GM18505 (cell line): Measurements from ENCODE around the gene RBM5.
A peak's percentile ranks its signal among the peaks of the same experiment; 100 is the strongest.

Experiments
- ATAC-seq: cut with Tn5 transposase; IDR thresholded peaks from one replicate; pipeline ENCODE4 v1.9.1; 2021; ENCODE audit not compliant: unreplicated experiment
- POLR2A ChIP-seq: IDR thresholded peaks from 4 replicates; pipeline ENCODE4 v1.6.1; 2011; ENCODE audit warnings: borderline replicate concordance; ENCODE audit not compliant: insufficient read depth, insufficient read length; ENCODE audit errors: extremely low read depth

The RBM5 gene

DNA sequence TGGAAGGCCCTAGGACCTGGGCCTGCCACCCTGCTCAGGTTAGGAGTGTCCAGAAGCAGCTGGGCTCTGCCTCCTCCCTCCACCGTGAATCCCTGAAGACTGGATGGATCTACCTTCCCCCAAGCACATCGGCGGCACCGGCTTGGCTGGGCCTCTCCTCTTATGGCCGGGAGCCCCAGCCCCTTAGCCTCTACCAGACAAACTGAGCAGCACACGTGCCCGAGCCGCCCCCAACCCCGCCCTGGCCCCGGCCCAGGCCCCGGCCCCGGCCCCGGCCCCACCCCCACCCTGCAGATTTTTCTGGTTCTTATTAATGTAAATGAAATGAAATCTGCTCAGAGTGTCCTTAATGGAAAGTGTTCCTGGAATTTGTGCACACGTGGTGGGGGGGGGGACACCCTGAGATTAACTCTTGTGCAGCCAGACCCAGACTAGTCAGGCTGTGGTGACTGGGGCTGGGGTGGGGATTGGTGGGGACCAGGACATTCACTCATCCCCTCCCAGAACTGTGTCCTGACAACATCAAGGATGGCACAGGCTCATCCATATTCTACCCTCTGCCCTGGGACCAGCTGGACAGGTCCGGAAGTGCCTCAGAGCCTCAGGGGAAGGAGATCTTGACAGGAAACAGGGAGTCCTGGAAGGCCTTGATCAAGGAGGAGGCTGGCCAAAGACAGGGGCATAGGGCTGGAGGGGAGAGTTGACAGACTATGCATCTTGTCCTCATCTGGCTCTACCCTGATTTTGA is 35.5 kb downstream of the RBM5 start:
- no peak for ATAC-seq

DNA sequence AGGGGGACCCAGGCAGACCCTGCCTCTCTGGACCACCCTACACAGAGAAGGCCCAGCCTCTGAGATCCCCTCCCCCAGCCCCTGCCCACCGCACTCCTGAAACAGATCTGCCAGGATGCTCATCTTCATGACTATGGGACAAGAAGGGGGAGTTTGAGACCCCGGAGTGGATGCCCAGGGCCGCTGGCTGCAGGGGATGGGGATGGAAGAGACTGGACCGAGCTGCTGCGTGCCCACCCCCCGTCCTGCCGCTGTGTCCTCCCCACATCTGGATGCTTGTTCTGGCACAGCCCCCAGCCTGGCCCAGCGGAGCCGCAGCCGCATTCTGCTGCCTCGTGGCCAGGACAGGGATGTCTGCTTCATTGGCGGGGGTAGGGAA is 36.1 kb downstream of the RBM5 start:
- ATAC-seq: no peak
- peak; percentile 10 for TF ChIP-seq POLR2A

More for the DNA sequence above, 35.5 kb downstream of the RBM5 start:
- TF ChIP-seq POLR2A: no peak

DNA sequence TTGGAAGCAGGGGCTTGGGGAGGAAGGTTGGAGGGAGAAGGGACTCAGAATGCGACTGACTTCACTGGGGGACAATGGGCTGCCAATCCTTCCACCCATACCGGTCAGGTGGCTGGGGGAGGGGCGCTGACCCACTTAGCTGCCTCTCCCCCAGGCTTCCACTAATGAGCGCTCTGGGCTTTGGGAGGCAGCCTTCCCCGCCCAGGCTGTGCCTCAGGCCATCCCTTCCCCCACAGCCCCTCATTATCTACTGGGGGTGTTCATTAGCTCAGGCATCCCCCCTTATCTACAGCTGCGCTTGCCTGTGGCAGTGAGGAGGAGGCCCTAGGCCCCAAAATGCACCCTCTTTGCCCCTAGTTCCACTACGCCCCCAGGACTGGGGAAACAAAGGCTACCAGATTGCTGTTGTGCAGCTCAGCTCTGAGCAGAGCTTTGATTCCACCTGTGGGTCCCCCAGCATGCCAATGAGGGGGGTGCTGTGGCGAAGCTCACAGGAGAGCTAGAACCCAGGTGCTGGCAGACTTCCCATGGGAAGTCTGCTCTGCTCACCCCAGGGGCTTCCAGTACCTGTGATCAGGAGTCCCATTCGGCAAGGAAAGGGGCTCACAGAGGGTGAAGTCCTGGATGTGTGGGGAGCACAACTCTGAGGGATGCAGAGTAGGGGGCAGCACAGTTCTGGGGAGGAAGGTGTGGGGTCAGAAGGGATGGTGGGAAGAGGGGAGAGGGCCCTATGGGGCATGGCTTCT is 37.0 kb downstream of the RBM5 start:
- no peak for ATAC-seq

DNA sequence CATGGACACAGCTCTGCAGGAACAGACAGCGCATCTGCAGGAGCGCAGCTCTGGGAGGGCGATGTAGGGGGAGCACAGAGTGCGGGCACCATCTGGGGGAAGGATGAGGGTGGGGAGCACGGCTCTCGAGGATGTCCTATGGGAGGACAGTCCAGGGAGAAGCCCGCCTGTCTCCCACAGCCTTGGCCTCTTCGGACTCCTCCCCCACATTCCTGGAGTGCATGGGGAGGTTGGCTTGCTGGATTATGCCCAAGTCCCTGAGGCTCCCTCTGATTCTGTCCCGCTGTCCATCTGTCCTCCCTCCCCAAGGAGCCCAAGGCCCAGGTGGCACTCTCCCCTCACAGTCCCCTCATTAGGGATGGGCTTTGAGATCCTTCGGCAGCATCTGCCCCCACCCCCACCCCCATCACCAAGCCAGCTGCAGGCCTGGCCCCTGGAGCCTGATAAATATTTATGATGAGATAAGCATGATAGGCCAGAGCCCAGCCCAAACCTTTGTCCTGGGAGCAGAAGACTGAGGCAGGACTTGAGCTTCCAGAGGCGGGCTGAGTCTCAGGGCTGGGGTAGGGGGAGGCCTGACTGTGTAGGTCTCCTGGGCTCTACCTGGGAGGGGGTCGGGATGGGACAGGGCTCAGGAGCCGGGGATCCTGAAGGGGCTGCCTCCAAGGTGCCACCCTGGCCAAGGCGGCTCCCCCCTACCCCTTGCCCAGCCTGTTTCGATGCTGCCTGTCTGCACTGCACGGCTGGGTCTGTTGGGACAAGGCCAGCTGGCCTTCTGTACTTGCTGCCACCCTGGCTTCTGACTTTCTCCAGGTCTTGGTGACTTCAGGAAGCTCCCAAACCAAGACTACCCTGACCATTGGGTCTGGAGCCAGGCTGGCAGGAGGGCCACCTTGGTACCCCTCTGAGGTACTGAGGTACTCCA is 37.8 kb downstream of the RBM5 start:
- ATAC-seq: no peak
- no peak for TF ChIP-seq POLR2A

More for the DNA sequence above, 37.0 kb downstream of the RBM5 start:
- TF ChIP-seq POLR2A: no peak

DNA sequence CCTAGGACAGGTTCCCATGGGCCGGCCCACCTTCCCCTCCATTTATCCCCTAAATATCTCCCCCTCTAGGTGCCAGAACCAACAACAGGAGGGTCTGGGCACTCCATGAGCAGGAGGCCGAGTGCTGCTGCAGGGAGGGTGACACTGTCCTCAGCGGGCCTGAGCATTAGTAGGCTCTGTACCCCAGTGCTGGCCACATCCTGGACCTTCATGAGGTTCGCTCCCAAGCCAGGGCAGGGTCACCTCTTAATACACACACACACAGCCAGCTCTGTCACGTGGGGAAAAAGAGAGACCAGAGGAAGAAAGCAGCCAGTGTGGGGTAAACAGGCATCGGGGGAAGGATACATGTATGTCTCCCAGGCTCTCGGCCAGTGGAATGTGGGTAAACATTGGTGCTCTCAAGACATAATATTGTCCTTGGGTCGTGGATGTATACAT is 38.6 kb downstream of the RBM5 start:
- TF ChIP-seq POLR2A: no peak
- no peak for ATAC-seq

DNA sequence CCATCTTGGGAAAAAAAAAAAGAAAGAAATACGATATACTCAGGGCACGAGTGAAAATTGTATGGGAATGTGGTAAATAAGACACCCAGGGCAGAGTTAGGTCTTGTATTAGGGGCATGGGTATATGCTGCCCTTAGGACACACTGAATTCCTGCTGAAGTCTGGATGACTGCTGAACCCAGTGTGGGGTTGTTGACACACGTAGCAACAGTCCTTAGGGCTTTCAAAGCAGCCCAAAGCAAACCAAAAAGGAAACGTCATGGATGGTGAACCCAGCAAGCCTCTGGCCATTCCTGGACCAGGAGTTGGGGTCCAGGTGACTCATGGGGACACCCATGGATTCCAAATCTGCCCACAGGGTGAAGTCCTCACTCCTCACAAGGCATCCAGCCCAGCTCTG is 39.3 kb downstream of the RBM5 start:
- ATAC-seq: no peak
- TF ChIP-seq POLR2A: no peak

DNA sequence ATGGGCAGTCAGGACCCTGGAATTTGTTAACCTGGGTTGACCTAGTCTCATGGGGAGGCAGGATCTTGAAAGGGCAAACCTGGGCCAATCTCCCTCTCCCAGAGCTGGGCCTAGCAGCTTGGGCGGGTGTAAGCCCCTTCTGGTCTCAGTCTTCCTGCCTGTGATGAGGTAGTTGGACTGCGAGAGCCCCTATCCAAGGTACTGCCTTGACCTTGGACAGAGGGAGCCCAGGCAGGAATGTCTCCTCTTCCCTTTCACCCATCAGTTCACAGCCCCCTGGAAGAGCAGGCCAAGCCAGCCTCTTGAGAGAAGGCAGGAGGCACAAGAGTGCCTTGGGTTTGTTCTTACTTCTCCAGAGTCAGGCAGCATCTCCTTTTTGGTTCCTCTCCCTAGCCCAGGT is 41.7 kb downstream of the RBM5 start:
- no peak for TF ChIP-seq POLR2A
- no peak for ATAC-seq

DNA sequence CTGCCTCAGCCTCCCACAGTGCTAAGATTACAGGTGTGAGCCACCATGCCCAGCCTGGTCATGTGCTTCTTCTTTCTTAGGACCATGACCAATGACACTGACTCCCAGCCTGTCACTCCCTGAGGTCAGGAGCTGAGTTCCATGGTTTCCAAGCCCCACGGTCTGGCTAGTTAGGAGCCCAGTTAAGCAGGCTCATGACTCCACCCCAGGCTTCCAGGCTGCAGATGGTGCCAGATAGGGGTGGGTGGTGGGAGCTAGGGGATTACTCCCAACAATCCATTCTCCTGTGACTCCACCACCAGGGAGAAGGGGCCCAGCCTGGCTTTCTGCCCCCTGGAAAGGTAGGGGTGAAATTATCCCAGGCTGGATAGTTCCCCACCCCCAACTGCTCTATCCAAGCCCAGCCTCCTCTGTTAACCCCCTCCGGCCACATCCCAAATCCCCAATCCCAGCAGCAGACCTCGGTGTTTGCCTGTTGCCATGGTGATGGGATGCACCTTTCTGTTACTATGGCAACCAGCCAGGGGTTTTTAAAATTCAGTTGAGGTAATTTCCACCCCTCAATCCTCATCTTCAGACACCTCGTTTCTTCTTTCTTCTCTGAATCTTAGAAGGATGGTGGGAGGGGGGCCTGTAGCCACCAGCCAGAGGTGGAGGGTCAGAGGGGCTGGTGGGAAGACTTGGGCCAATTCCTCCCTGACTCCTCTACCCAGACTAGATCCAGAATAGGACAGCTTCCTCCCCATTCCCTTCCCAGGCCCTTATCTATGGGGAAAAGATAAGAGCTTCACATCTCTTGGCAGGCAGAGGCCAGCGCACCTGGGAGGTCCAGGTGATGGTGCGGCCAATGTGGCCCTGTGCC is 43.9 kb downstream of the RBM5 start:
- no peak for TF ChIP-seq POLR2A
- ATAC-seq: no peak

GRCh38 chr3:50133283-50133615 is 44.5 kb downstream of the RBM5 start:
- TF ChIP-seq POLR2A: no peak
- ATAC-seq: no peak

DNA sequence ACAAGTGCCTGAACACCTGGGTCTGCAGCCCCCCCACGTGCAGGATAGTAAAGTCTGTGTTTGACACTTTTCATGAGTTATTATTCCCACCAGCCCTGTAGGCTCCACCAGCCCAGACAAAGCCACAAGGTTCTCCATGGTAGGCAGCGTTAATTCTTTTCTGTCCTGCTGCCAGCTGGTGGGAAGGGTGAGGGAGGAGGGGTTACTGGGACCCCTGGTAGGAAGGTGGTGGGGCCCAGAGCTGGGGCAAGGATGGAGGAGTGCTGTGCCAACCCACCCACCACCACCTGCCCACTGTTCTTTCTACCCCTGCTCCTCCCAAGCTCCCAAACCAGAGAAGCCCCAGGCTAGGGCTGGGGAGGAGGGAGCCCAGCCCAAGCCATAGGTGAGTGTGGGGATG is 45.6 kb downstream of the RBM5 start:
- TF ChIP-seq POLR2A: no peak
- ATAC-seq: no peak

DNA sequence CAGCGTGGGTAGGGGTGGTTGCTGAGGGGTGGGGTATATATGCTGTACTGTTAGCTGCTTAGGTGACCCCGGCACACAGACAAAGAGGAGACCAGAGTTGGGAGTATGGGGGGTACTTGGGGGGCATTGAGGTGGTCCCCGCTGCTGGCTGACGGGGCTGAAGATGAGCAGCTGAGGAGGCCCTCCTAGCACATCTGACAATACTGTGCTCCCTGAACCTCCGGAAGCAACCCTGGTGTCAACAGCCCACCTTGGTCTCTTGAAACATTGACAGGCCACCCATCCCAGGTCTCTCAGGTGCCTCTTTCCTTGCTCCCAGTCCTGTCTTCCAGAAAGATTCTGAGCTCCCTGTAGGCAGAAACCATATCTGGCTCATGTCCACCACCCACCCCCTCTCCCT is 47.2 kb downstream of the RBM5 start:
- ATAC-seq: no peak
- no peak for TF ChIP-seq POLR2A

- no peak for TF ChIP-seq POLR2A
- no peak for ATAC-seq
These were observed 48.1 kb downstream of the RBM5 start for GRCh38 chr3:50136714-50137405.
